ENCODE measurements around the gene MMP1. TPM values are rescaled to one million over a fixed set of nuclear protein-coding genes. Genes with fewer than 3 reads are reported as not detected.

Gene MMP1
- polyA plus RNA-seq, 1 experiment: 233 TPM

DNA sequence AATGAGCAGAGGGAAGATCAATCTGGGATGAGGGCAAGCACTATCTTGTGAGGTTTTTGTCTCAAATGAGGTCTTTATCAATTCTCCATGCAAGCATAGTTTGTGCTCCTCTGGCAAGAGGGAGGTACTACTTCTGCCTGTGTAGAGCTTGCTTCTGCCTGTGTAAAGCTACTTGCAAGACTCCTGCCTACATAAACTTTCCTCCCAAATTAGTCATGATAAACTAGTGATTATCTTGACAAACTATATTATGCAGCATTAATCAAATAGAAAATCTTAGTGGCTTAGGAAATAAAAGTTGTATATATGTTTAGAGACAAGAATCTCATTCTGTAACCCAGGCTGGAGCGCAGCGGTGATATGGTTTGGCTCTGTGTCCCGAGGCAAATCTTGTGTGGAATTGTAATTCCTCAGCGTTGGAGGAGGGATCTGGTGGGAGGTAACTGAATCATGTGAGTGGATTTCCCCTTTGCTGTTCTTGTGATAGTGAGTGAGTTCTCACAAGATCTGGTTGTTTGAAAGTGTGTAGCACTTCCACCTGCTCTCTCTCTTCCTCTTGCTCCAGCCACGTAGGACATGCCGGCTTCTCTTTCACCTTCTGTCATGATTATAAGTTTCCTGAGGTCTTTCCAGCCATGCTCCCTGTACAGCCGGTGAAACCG lies 9.5 kb downstream of the MMP1 start:
- no peak overlapping the region for H3K4me3 ChIP-seq (ENCODE audit: low read depth, low read length)
- CTCF ChIA-PET: no interaction called here
- POLR2A ChIA-PET: no interaction called here
- no peaks in the 10 kb centered on the region for H3K36me3 ChIP-seq (ENCODE audit: control insufficient read depth, insufficient read depth, low read length)
- no peaks in the 10 kb centered on the region for H3K27me3 ChIP-seq (ENCODE audit: control insufficient read depth, insufficient read depth, low read length)
- TF ChIP-seq, protein P1, sequence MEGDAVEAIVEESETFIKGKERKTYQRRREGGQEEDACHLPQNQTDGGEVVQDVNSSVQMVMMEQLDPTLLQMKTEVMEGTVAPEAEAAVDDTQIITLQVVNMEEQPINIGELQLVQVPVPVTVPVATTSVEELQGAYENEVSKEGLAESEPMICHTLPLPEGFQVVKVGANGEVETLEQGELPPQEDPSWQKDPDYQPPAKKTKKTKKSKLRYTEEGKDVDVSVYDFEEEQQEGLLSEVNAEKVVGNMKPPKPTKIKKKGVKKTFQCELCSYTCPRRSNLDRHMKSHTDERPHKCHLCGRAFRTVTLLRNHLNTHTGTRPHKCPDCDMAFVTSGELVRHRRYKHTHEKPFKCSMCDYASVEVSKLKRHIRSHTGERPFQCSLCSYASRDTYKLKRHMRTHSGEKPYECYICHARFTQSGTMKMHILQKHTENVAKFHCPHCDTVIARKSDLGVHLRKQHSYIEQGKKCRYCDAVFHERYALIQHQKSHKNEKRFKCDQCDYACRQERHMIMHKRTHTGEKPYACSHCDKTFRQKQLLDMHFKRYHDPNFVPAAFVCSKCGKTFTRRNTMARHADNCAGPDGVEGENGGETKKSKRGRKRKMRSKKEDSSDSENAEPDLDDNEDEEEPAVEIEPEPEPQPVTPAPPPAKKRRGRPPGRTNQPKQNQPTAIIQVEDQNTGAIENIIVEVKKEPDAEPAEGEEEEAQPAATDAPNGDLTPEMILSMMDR (IDR thresholded peaks at IDR 0.05; ENCODE audit: insufficient read depth, low read depth, low read length): no peak
- DNase-seq (ENCODE audit: low read depth): no peak

DNA sequence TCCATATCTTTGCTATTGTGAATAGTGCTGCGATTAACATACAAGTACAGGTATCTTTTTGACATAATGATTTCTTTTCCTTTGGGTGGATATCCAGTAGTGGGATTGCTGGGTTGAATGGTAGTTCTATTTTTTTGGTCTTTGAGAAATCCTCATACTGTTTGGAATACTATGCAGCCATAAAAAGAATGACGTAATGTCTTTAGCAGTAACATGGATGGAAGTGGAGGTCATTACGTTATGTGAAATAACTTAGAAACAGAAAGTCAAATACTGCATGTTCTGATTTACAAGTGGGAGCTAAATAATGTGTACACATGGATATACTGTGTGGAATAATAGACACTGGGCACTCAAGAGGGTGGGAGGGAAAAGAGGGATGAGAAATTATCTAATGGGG lies 13.6 kb downstream of the MMP1 start:
- H3K36me3 ChIP-seq (ENCODE audit: control insufficient read depth, insufficient read depth, low read length): no peaks in the 10 kb centered on the region
- TF ChIP-seq, protein P1 (IDR thresholded peaks at IDR 0.05; ENCODE audit: insufficient read depth, low read depth, low read length): no peak
- CTCF ChIA-PET: interaction anchor here (1.5 kb wide), 2 partner anchors 9 to 12 kb away, joined by 4 to 7 read pairs; no protein-coding TSS in a partner anchor
- DNase-seq (ENCODE audit: low read depth): no peak
- H3K4me3 ChIP-seq (ENCODE audit: low read depth, low read length): no peak overlapping the region
- H3K27me3 ChIP-seq (ENCODE audit: control insufficient read depth, insufficient read depth, low read length): no peaks in the 10 kb centered on the region; the same call in 1 of the 2 replicates
- POLR2A ChIA-PET: no interaction called here

DNA sequence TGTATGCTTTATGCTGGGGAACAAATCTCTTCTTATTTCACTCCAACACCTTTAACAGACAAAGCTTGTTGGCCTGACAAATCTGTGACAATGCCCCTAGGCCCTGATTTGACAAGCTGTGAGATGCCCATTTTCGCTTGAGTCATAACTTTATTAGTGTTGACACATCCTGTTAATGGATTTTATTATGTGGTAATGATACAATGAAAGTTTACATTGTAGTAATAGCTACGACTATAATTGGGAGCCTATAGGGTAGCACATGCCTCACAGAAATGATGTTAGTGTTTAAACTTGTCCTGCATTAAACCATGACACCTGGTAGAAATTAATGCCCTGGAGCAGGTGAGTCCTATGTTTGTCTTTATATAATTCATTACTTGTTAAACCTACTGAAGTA lies 14.2 kb downstream of the MMP1 start:
- TF ChIP-seq, protein P1 (IDR thresholded peaks at IDR 0.05; ENCODE audit: insufficient read depth, low read depth, low read length): no peak
- CTCF ChIA-PET: interaction anchor here (1.5 kb wide), 3 partner anchors 10 to 50 kb away, joined by 4 to 7 read pairs (median 4); no protein-coding TSS in a partner anchor
- DNase-seq (ENCODE audit: low read depth): no peak
- Histone ChIP-seq H3K4me3 (ENCODE audit: low read depth, low read length) (no peak overlapping the region), H3K27me3 (ENCODE audit: control insufficient read depth, insufficient read depth, low read length) (no peaks in the 10 kb centered on the region; the same call in 1 of the 2 replicates), H3K36me3 (ENCODE audit: control insufficient read depth, insufficient read depth, low read length) (no peaks in the 10 kb centered on the region)
- POLR2A ChIA-PET: no interaction called here

DNA sequence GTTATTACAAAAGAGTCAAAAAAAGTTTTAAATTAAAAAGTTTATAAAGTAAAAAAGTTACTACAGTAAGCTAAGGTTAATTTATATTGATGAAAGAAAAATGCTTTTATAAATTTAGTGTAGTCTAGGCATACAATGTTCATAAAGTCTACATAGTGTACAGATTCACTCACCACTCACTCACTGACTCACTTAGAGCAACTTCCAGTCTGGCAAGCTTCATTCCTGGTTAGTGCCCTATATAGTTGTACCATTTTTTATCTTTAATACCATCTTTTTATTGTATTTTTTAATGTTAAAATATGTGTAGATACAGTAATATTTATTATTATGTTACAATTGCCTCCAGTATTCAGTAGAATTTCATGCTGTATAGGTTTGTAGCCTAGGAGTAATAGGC lies 14.9 kb downstream of the MMP1 start:
- CTCF ChIA-PET: interaction anchor here (0.9 to 1.5 kb wide), 3 partner anchors 10 to 49 kb away, joined by 3 to 4 read pairs (median 4); no protein-coding TSS in a partner anchor
- no peak overlapping the region for H3K4me3 ChIP-seq (ENCODE audit: low read depth, low read length)
- POLR2A ChIA-PET: no interaction called here
- no peak for DNase-seq (ENCODE audit: low read depth)
- no peaks in the 10 kb centered on the region for H3K36me3 ChIP-seq (ENCODE audit: control insufficient read depth, insufficient read depth, low read length)
- TF ChIP-seq, protein P1 (IDR thresholded peaks at IDR 0.05; ENCODE audit: insufficient read depth, low read depth, low read length): no peak
- H3K27me3 ChIP-seq (ENCODE audit: control insufficient read depth, insufficient read depth, low read length): no peaks in the 10 kb centered on the region; the same call in 1 of the 2 replicates

DNA sequence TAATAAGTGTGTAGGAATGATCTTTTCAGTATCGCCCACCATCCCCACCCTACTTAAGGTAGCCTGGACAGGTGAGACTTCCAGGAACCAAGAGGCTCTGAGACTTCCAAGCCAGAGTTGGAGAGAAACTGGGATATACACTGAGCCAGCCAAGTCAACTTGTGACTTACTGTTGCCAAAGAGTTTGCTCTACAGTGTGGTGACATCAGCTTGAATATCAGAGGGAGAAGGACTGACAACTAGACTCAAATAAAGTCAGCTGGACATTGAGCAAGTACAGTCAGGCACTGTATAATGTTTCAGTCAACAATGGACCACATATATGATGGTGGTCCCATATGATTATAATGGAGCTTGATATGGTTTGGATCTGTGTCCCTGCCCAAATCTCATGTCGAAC lies 16.3 kb downstream of the MMP1 start:
- CTCF ChIA-PET: interaction anchor here (0.5 to 2.0 kb wide), 3 partner anchors 11 to 51 kb away, joined by 3 to 10 read pairs (median 3); no protein-coding TSS in a partner anchor
- POLR2A ChIA-PET: no interaction called here
- TF ChIP-seq, protein P1 (IDR thresholded peaks at IDR 0.05; ENCODE audit: insufficient read depth, low read depth, low read length): no peak

More for the DNA sequence above, 16.3 kb downstream of the MMP1 start:
- no peaks in the 10 kb centered on the region; the same call in none of the 2 replicates for H3K27me3 ChIP-seq (ENCODE audit: control insufficient read depth, insufficient read depth, low read length)
- H3K4me3 ChIP-seq (ENCODE audit: low read depth, low read length): no peak overlapping the region
- no peaks in the 10 kb centered on the region for H3K36me3 ChIP-seq (ENCODE audit: control insufficient read depth, insufficient read depth, low read length)
- DNase-seq (ENCODE audit: low read depth): no peak

All from BJ (cell line).